H7 (cell line): Measurements from ENCODE around the gene TRIM31. TPM values are rescaled to one million over a fixed set of nuclear protein-coding genes. Genes with fewer than 3 reads are reported as not detected.

Experiments used
- DNase-seq: peaks from one replicate; pipeline ENCODE4 v3.0.0; 2012
- H3K27me3 ChIP-seq: 2 replicates; pipeline ENCODE4 v1.6.0; 2011; ENCODE audit warnings: mild to moderate bottlenecking, low read length; ENCODE audit not compliant: control insufficient read depth, insufficient read depth
- H3K36me3 ChIP-seq: replicated peaks from 2 replicates; pipeline ENCODE4 v1.5.1; 2011; ENCODE audit warnings: low read length; ENCODE audit not compliant: control insufficient read depth, insufficient read depth
- H3K4me3 ChIP-seq: 2 replicates; pipeline ENCODE4 v1.5.1; 2011; ENCODE audit warnings: low read depth, mild to moderate bottlenecking, control low read depth, low read length, moderate library complexity; ENCODE audit not compliant: insufficient read depth
- total RNA-seq: library from RNA; depleted of rRNA; stranded (reverse); fragments of >200 nt; shearing (Covaris generic); gene quantifications from 2 replicates; pipeline ENCODE4 v1.2.3, GENCODE V29; 2014; rRNA removed

TRIM31 gene
- total RNA-seq, 1 experiment from 2014 or later: not detected

DNA sequence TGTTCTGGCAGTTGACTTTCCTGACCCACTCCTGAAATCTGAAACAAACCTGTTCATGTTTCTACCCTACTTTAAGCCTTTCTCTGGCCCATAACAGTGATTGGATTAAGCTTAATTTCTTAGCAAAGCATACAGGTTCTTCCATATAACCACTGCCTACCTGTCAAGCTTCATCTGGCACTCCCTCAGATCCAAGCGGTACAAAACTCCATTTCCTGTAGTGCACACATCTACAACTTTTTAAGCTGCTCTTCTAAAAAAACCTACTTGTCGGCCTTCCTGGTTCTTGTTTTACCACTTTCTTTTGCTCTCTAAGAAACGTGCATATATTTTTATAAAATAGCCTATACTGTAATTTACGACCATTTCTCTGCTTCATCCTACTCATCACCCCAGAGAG, 46.8 kb downstream of the TRIM31 start:
- Histone ChIP-seq H3K36me3 (0 out of 2 replicates have a peak, but pooled peaks cover 1% of the 10 kb centered on the region), H3K4me3 (peak overlapping the region; percentile 34), H3K27me3 (peaks cover 12% of the 10 kb centered on the region)
- DNase-seq: no peak

DNA sequence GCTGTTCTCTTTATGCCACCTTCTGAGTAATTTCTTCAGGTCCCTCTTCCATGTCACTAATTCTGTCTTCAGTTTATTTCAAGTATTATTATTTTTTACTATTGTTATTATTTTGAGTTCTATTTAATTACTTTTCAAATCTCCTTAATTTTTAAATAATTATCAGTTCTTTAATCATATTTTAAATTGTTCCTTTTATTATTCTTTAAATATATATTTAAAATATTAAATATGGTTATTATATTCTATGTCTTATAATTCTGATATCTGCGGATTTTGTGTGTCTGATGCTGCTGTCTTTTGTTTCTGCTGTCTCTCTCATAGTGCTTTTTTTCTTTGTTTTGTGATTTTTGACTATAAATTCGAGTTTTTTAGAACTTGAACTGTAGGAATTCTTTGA, 49.6 kb downstream of the TRIM31 start:
- H3K36me3 ChIP-seq: peaks cover 1% of the 10 kb centered on the region; the same call in 1 of the 2 replicates
- no peak overlapping the region for H3K4me3 ChIP-seq
- no peak for DNase-seq
- no peaks in the 10 kb centered on the region for H3K27me3 ChIP-seq

DNA sequence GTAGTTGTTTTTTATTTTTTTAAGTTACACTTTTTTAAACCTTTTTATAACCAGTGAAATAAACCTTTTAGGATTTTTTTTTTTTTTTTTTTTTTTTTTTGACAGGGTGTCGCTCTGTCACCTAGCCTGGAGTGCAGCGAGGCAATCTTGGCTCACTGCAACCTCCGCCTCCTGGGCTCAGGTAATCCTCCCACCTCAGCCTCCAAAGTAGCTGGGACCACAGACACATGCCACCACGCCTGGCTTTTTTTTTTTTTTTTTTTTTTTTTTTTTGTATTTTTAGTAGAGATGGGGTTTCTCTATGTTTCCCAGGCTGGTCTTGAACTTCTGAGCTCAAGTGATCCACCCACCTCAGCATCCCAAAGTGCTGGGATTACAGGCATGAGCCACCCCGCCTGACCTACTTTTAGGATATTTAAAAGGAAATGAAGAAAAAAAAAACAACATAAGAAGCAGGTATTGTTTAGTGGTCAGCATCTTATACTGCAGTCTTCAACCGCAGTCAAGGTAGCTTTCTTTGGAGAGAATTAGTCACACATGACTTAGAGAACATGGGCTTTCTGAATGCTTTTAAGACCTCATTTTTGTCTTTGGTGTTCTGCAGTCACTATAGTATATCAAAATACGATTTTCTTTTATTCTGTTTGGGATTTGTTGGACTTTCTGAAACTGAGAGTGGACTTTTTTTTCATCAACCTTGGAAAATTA, 50.3 kb downstream of the TRIM31 start:
- H3K27me3 ChIP-seq: no peaks in the 10 kb centered on the region
- H3K36me3 ChIP-seq: peaks cover 2% of the 10 kb centered on the region; the same call in 1 of the 2 replicates
- no peak overlapping the region for H3K4me3 ChIP-seq
- DNase-seq: no peak

DNA sequence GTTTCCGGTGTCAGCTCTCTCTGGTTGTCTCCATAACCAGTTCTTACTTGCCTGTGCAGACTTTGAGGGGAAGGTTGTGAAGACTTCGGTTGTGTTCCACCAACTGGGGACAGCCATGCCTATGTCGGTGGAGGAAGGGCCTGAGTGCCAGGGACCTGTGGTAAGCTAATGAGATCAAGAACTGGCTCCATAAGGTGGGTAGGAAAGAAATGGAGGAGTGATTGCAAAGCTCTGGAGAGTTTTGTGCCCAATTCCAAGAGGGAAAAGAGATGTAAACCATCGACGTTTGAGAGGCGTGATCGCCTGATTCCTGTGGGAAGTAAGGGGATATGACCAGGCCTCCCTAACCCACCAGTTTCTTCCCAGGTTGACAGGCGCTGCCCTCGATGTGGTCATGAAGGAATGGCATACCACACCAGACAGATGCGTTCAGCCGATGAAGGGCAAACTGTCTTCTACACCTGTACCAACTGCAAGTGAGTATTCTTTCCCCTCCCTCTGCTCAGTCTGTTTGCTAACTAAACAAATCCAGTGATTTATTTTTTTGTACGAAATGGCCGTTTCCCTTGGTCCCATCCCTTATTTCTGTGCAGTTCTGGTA, 50.9 kb downstream of the TRIM31 start:
- H3K4me3 ChIP-seq: peak overlapping the region; percentile 73
- no peak for DNase-seq
- H3K27me3 ChIP-seq: no peaks in the 10 kb centered on the region
- peaks cover 2% of the 10 kb centered on the region; the same call in 1 of the 2 replicates for H3K36me3 ChIP-seq

DNA sequence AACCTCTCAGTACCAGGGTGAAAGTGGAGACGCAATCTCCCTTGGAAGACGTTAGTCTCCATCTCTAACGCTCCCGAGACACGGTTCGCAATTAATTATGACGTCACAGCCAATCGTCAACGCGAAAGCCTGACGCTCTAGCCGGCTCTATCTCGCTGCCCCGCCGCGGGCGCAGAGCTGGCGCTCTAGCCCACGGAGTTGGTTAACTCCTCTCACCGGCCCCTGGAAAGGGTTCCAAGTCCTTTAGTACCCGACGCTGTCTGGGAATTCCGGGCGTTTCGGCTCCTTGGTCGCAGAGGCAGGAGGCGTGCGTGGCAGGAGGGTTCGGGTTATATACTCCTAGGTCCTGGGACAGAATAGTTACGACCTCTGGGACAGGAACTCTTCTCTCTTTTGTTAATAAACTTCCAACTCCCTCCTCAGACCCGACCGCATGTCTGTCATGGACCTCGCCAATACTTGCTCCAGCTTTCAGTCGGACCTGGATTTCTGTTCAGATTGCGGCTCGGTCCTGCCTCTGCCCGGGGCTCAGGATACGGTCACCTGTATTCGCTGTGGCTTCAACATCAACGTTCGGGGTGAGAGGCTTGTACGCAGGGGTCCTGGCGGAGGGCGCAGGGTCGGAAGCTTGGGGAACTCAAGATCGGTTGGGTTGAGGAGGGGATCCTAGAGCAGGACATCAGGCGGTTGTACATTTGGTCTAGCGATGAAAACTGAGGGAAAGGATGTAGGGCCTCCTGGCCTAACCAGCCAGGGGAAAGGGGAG, 51.6 kb downstream of the TRIM31 start, which contains the start of gene POLR1H:
Gene POLR1H (plus strand): TSS at position 174 of the 766 bp plus-strand sequence. CDS start 260 bp downstream, at position 434.
- H3K27me3 ChIP-seq: no peaks in the 10 kb centered on the region
- DNase-seq: peak; percentile 91
- peaks cover 2% of the 10 kb centered on the region; the same call in 1 of the 2 replicates for H3K36me3 ChIP-seq
- peak within 1 kb of the TSS; percentile 73 for H3K4me3 ChIP-seq

DNA sequence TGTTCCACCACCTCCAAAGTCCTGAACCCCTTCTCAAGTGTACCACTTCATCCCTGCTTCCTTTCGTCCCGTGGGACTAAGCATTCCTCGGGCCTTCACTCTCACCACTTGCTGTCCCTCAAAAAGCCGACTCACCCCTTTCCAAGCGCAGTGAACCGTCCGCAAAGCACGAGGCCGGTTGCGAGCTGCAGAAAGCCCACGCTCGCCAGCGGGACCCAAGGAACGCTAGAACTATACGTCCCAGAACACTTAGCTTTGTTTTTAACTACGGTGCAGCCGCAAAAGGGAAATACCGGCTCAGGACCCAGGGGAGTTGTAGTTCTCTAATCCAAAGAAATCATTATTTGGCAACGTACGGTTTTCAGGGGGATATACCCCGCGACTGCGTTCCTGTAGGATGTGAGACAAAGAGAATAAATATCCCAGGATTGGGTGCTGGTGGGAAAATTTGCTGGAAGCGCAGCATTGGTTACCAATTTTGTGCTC, 52.2 kb downstream of the TRIM31 start:
- DNase-seq: peak; percentile 29
- peaks cover 2% of the 10 kb centered on the region for H3K36me3 ChIP-seq
- no peaks in the 10 kb centered on the region for H3K27me3 ChIP-seq
- H3K4me3 ChIP-seq: peak overlapping the region; percentile 73

DNA sequence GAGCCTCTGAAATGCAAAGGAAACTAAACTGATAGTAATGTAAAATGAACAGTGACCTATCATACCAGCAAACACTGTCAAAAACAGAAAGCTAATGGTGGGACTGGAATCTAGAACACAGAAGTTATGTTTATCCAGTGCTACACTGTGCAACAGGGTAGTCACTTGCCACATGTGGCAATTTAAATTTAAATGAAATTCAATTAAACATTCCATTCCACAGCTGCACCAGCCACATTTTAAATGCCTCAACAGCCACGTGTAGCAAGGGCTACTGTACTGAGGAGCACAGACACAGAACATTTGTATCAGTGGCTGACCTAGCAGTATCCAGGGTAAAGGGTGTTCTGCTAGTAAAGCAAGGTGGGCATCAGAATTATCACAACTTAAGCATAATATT, 57.4 kb downstream of the TRIM31 start:
- peaks cover 1% of the 10 kb centered on the region for H3K36me3 ChIP-seq
- no peak for DNase-seq
- H3K4me3 ChIP-seq: no peak overlapping the region
- no peaks in the 10 kb centered on the region for H3K27me3 ChIP-seq

DNA sequence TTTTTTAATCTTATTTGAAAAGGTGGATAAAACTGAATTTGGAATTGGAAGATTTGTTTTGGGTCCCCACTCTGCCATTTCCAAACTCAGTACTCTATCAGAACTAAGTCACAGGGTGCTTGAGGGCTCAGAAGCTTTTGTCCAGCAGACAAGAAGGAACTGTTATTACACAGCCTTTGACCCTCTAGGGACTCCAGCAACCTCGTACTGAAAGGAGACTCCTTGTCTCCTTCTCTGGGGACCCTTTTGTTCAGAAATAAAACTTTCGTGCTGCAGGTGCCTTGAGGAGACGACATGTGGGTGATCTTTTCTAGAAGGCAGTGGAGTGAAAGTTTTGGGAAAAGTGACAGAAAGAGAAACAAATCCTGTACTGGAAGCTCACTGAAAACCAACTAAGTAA, 59.2 kb downstream of the TRIM31 start:
- peaks cover 1% of the 10 kb centered on the region for H3K36me3 ChIP-seq
- H3K27me3 ChIP-seq: no peaks in the 10 kb centered on the region

More for the DNA sequence above, 59.2 kb downstream of the TRIM31 start:
- H3K4me3 ChIP-seq: no peak overlapping the region
- no peak for DNase-seq

Other genes starting within 250 kb of the TRIM31 start
- gene HLA-A, start 170.6 kb downstream of the TRIM31 start, total RNA-seq: 55.5 and 73.8 TPM in 2 replicates
- 42.6 and 43.5 TPM in 2 replicates for gene POLR1H, start 51.8 kb downstream of the TRIM31 start, total RNA-seq
- 26.1 and 27.2 TPM in 2 replicates for gene PPP1R11, start 45.9 kb downstream of the TRIM31 start, total RNA-seq
- 0.14 TPM in 1 of 2 replicates, not detected in the other for gene RNF39, start 37.3 kb downstream of the TRIM31 start, total RNA-seq
- gene TRIM40, start 23.1 kb upstream of the TRIM31 start, total RNA-seq: not detected in 2 replicates
- gene TRIM10, start 48.1 kb upstream of the TRIM31 start, total RNA-seq: not detected in 2 replicates
- gene TRIM15, start 50.5 kb upstream of the TRIM31 start, total RNA-seq: 0.55 TPM in 1 of 2 replicates, not detected in the other
- gene TRIM26, start 100.3 kb upstream of the TRIM31 start, total RNA-seq: 22.8 and 28.3 TPM in 2 replicates
- 12.2 and 13.9 TPM in 2 replicates for gene TRIM39, start 213.8 kb upstream of the TRIM31 start, total RNA-seq
- gene RPP21, start 232.1 kb upstream of the TRIM31 start, total RNA-seq: 87.2 and 103 TPM in 2 replicates